Measurements from ENCODE around the gene SEC22A.

The SEC22A gene

DNA sequence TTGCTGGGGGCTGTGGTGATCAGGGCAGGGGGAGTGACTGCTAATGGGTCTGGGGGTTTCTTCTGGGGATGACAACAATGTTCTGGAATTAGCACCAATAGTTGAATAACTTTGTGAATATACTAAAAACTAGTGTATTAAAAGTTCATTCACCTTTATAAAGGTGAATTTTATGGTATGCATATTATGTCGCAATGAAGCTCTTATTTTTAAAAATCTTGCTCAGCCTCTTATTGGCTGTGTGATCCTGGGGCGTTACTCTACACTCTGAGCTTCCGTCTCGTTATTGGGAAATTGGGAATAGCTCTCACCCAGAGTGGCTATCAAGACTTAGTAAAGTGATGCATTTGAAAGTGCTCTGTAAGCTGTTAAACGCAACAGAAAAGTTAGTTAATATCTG, 105.3 kb downstream of the SEC22A start:
- no peak for TF ChIP-seq TAF1 (IDR thresholded peaks at IDR 0.05; ENCODE audit: borderline replicate concordance, insufficient read depth, low read length)

DNA sequence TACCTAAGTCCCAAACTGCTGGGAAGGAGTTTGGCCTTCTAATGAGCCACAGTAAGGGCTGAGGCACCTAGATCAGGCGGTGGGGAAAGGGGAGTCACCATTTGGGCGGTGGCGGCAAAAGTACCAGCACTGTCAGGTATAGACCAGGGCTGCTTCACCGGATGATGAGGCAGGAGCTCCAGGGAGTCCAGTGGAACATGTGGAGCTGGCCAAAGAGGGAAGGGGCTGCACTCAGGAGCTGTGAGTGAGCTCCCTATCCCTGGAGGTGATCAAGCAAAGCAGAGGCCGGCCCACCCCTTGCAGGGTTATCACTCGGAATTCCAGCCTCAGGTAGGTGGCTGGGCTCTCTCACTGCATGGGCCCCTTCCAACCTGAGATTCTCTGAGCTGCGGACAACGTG, 108.4 kb downstream of the SEC22A start:
- TF ChIP-seq FOXP2 (optimal IDR thresholded peaks at IDR 0.05; ENCODE audit: borderline replicate concordance, extremely low read depth, extremely low read length, insufficient read depth) (no peak), TAF1 (IDR thresholded peaks at IDR 0.05; ENCODE audit: borderline replicate concordance, insufficient read depth, low read length) (no peak), REST (IDR thresholded peaks at IDR 0.05; ENCODE audit: insufficient read depth in 1 of 2, low read depth in 2 of 2, low read length in 2 of 2) (no peak), POLR2AphosphoS5 (IDR thresholded peaks at IDR 0.05; ENCODE audit: low read depth, low read length) (no peak), SIN3A (IDR thresholded peaks at IDR 0.05; ENCODE audit: borderline replicate concordance, insufficient read depth, low read length) (no peak)

GRCh38 chr3:123310741-123311140, 109.0 kb downstream of the SEC22A start:
- TF ChIP-seq FOXP2 (optimal IDR thresholded peaks at IDR 0.05; ENCODE audit: borderline replicate concordance, extremely low read depth, extremely low read length, insufficient read depth) (no peak), POLR2AphosphoS5 (IDR thresholded peaks at IDR 0.05; ENCODE audit: low read depth, low read length) (no peak), TAF1 (IDR thresholded peaks at IDR 0.05; ENCODE audit: borderline replicate concordance, insufficient read depth, low read length) (no peak), SIN3A (IDR thresholded peaks at IDR 0.05; ENCODE audit: borderline replicate concordance, insufficient read depth, low read length) (no peak), REST (IDR thresholded peaks at IDR 0.05; ENCODE audit: insufficient read depth in 1 of 2, low read depth in 2 of 2, low read length in 2 of 2) (no peak)

DNA sequence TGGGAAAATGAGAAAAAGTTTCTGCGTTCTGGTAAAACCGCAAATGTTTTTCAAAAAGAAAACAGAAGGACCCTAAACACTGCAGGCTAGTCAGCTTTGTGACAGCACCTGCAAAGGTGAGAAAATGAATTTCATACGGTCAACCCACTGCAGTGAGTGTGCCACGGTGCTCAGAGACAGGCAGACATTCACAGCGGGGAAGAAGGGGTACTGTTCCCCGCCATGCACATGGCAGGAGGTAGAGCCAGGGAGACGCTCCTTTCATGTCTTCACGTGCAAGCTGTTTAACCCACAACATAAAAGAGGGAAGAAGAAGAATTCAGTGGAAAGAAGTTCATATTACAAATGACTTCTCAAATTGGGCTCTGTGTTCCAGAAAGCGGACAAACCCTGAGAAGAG, 109.5 kb downstream of the SEC22A start:
- TF ChIP-seq TAF1 (IDR thresholded peaks at IDR 0.05; ENCODE audit: borderline replicate concordance, insufficient read depth, low read length) (no peak), SIN3A (IDR thresholded peaks at IDR 0.05; ENCODE audit: borderline replicate concordance, insufficient read depth, low read length) (no peak), REST (IDR thresholded peaks at IDR 0.05; ENCODE audit: insufficient read depth in 1 of 2, low read depth in 2 of 2, low read length in 2 of 2) (no peak), FOXP2 (optimal IDR thresholded peaks at IDR 0.05; ENCODE audit: borderline replicate concordance, extremely low read depth, extremely low read length, insufficient read depth) (no peak), POLR2AphosphoS5 (IDR thresholded peaks at IDR 0.05; ENCODE audit: low read depth, low read length) (no peak)

DNA sequence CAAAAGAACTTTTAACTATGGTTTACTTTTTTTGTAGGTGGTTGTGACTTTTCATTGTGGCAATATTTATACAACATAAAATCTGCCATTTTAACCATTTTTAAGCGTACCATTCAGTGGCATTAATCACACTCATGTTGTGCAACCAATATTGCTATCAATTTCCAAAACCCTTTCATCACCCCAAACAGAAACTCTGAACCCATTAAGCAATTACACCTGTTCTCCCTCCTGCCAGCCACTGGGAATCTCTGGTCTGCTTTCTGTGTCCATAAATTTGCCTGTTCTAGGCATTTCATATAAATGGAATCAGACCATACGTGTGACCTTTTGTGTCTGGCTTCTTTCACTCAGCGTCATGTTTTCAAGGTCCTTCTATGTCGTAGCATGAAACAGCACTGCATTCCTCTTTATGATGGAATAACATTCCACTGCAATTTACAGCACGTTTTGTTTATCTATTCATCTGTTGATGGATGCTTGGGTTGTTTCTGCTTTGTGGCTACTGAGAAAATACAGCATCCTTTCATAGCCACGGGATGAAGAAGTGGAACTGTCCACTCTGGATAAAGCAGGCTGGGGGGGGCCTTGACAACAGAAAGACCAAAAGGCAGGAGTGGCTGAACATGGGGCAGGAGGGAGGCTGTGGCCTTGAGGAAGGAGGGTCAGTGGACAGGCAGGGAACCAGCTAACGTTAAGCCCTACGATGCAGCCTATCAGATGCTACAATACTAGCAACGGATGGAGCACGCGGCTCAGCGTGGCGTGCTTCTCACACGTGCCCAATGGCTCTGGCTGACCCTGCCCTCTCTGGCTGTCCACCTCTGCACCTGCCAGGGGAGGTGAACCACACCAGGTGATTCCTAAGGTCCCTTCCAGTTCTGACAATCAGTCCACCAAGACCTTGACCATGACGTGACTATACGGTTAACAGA, 110.9 kb downstream of the SEC22A start:
- TF ChIP-seq SIN3A (IDR thresholded peaks at IDR 0.05; ENCODE audit: borderline replicate concordance, insufficient read depth, low read length) (no peak), TAF1 (IDR thresholded peaks at IDR 0.05; ENCODE audit: borderline replicate concordance, insufficient read depth, low read length) (no peak), REST (IDR thresholded peaks at IDR 0.05; ENCODE audit: insufficient read depth in 1 of 2, low read depth in 2 of 2, low read length in 2 of 2) (no peak), FOXP2 (optimal IDR thresholded peaks at IDR 0.05; ENCODE audit: borderline replicate concordance, extremely low read depth, extremely low read length, insufficient read depth) (no peak), POLR2AphosphoS5 (IDR thresholded peaks at IDR 0.05; ENCODE audit: low read depth, low read length) (no peak)

Data from PFSK-1 (cell line).